Embryonic facial prominence (tissue), 1 donor: ENCODE data around the gene ENO3.

Experiments used
- DNase-seq: peaks from one replicate; pipeline ENCODE4 v3.0.0-alpha.2; 2016; ENCODE audit errors: extremely low spot score

ENO3 gene

DNA sequence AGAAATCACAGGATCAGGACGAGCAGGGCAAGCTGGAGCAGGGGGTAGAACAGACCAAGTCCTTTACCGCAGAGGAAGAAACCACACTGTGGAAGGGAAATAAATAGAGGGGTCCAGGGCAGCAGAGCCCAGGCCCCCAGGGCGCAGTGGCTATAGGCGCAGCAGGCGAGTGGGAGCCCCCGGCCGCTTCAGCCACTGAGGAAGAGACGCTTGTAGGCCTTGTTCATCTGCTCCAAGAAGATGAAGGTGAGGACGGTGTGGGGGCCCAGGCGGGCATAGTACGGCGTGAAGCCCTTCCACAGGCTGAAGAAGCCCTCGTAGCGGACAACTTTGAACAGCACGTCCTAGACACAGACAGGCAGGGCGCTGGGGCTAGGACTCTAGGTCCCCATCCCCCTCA, 13.4 kb upstream of the ENO3 start:
- DNase-seq: no peak

- no peak for DNase-seq
Measured at GRCh38 chr17:4938069-4938491, 12.8 kb upstream of the ENO3 start.

DNA sequence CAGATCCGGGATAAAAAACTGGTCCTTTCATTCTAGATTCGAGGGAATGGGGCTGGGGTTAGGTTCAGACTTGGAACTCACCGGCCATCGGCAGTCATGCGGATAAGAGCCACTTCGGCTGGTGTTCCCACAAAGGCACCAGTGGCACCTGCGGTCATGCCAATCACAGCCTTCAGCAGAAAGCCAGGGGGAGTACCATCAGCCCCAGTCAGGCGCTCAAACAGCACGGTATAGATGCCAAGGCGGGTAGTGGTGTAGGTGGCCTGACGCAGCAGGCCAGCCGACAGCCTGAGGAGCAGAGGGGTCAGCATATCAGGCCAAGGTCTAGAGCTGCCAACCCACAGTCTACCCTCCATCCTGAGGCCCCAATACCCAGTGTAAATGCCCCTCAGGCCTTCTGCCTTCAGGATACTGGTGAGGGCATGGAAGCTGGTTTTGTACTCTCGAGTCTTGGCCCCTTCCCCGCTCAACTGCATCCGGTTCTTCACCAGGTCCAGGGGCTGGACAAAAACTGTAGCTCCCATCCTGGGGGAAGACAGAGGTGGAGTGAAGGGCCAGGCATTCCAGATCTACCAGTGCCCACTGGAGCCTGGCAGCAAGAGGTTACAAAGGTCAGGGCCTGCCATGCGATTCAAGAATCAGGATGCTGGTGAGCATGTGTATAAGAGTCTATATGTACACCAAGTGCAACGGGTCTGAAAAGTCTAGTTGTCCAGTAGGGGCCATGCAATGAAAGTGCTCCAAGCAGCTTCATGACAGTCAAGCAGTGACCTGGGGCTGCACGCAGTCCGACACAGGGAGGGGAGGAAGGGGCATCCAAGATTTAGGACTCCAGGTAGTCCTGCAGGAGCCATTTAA, 12.0 kb upstream of the ENO3 start:
- DNase-seq: no peak

DNA sequence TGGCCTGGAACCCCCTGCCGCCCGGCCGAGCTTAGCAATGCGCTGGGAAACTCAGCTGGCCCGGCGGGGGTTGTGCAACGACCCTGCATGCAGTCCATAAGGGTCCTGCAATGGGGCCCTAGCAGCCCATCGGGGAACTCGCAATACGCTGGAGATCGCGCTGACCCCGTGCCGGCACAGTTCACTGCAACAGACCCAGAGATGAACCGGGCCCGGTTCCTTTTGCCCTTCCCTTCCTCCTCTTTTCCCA, 11.4 kb upstream of the ENO3 start:
- DNase-seq: no peak

- DNase-seq: peak; percentile 100
Measured at GRCh38 chr17:4939796-4940554, 10.9 kb upstream of the ENO3 start, which contains the start of the genes RNF167 and SLC25A11. RNF167 (plus strand) TSS chr17:4940268; CDS start chr17:4940910, 642 bp downstream. SLC25A11 (minus strand) TSS chr17:4940046; CDS start chr17:4939910, 136 bp downstream.

GRCh38 chr17:4940555-4941318, 10.2 kb upstream of the ENO3 start:
- DNase-seq: no peak

DNA sequence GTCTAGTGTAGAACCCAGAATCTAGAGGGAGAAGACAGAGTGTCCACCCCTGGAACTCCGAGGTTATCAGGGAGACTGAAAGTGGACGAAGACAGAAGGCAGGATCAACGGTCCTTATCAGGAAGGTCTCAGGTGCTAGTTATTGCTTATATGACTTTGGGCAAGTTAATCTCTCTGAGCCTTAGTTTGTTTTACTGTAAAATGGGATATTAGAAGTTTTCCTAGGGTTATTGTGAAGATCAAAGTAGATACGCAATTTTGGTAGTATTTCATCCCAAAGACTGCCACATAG, 9.7 kb upstream of the ENO3 start:
- DNase-seq: no peak

GRCh38 chr17:4942760-4943508, 8.0 kb upstream of the ENO3 start:
- DNase-seq: no peak

GRCh38 chr17:4944163-4944553, 6.8 kb upstream of the ENO3 start:
- DNase-seq: no peak

DNA sequence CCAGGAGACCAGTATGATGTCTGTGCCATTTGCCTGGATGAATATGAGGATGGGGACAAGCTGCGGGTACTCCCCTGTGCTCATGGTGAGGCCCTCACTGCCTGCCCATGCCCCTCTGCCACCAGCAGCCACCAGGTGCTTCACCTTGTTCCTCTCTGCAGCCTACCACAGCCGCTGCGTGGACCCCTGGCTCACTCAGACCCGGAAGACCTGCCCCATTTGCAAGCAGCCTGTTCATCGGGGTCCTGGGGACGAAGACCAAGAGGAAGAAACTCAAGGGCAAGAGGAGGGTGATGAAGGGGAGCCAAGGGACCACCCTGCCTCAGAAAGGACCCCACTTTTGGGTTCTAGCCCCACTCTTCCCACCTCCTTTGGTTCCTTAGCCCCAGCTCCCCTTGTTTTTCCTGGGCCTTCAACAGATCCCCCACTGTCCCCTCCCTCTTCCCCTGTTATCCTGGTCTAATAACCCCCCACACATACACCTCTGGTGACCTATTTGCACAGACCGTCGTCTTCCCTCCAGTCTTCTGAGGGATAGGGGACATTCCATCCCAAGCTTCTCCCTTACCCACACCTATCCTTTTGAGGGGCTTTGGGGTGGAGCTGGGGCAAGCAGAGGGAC, 6.3 kb upstream of the ENO3 start:
- no peak for DNase-seq

GRCh38 chr17:4945176-4945943, 5.6 kb upstream of the ENO3 start:
- no peak for DNase-seq

GRCh38 chr17:4945944-4946280, 5.0 kb upstream of the ENO3 start:
- DNase-seq: no peak

GRCh38 chr17:4946312-4946976, 4.5 kb upstream of the ENO3 start:
- no peak for DNase-seq

DNA sequence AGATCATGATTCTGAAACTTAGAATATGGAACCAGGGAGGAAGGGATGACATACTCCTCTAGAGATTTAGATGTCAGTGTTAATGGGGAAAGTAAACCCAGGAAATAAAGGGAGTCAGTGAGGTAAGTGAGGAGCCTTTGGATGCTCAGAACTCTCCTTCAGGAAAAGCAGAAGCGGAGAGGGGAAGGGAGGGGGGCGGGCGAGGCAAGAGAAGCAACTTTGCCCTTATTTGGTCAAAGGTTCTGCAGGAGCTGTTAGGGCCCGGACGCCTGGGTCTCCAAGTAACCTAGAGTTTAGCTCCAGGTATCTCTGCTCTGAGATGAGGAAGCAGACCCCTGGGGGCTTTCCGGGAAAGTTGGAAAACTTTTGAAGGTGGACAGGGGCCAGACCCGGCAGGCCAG, 3.9 kb upstream of the ENO3 start:
- DNase-seq: no peak

DNA sequence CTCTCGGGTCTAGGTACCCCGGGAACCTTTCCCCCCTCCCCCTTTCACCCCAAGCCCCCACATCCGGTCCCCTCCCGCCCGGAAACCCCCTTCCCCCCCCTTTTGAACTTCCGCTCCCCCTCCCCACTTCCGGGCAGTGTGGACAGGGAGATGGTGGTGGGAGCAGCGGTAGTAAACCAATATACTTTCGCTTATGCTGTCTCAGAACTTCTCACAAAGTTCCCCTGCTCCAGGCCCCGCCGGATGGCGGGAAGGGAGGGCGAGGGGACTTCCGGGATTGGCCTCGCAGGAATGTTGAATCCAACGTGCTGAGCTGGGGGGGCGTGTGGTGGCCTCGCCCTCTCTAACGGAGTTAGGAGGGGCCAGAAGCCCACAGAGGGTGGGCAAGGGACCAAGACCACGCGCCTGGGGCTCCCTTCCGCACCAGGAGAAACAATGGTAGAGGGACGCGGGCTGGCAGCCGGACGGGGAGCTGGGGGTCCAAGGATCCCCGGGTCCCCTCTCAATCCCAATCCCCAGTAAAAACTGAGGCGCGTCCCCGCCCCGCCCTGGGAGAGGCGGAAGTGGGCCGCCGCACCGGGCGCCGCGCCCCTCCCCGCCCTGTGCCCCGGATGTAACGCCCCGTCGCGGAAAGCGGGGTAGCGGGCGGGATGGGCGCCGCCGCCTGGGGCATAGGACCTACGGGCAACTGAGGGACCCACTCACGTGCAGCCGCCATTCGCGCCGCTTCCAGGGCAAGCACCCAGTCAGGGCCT, 3.3 kb upstream of the ENO3 start:
- DNase-seq: no peak

- DNase-seq: peak; percentile 88
Measured at GRCh38 chr17:4948166-4948930, 2.6 kb upstream of the ENO3 start, which contains the start of gene PFN1. PFN1 (minus strand) TSS chr17:4948530; CDS start chr17:4948394, 136 bp downstream.

GRCh38 chr17:4948931-4949320, 2.0 kb upstream of the ENO3 start:
- DNase-seq: peak; percentile 80

DNA sequence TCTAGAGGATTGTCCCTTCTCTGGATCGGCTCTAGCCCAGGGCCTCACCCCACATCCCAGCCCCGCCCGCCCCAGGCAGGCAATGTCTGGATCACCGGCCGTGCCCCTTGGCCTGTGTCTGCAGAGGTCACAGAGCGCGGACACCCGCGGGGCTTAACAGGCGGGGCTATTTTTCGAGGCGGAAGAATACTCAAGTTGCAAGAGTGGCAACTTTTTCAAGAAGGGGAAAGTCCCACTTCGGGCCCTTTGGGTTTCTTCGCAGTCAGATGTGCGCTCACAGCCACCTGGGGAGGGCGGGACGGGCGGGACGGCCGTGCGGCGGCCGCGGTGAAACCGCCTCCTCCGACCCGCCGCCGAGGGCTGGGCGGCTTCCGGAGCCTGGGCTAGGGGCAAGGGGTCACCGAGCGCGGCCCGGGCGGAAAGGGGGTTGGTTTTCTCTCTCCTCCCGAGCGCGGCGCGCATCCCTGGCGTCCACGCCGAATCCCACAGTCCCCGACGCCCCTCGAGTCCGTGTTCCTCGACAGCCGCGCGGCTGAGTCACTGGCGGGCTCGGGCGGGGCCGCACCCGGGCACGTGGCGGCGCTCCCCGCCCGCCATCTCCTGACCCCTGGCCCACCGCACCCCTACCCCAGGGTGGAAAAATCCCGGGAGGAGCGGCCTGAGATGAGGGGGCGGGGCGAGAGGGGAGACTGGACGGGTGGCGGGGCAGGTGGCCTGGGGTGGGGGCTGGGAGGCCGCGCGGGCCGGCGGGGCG, 1.4 kb upstream of the ENO3 start:
- DNase-seq: no peak
